Activated CD8-positive, alpha-beta memory T cell treated with anti-CD3 and anti-CD28 coated beads, Interleukin-2, amount 50 U/mL, for 48 hours (primary cell): Measurements from ENCODE around the gene SLC2A10.

Source experiments
- DNase-seq: peaks from one replicate; pipeline ENCODE4 v3.0.0-alpha.2; 2020

SLC2A10 gene

GRCh38 chr20:46682063-46682821 lies 27.2 kb upstream of the SLC2A10 start:
- no peak for DNase-seq

- no peak for DNase-seq
Measured at GRCh38 chr20:46683011-46683667, 26.3 kb upstream of the SLC2A10 start.

- no peak for DNase-seq
Measured at GRCh38 chr20:46683668-46683938, 25.8 kb upstream of the SLC2A10 start.

DNA sequence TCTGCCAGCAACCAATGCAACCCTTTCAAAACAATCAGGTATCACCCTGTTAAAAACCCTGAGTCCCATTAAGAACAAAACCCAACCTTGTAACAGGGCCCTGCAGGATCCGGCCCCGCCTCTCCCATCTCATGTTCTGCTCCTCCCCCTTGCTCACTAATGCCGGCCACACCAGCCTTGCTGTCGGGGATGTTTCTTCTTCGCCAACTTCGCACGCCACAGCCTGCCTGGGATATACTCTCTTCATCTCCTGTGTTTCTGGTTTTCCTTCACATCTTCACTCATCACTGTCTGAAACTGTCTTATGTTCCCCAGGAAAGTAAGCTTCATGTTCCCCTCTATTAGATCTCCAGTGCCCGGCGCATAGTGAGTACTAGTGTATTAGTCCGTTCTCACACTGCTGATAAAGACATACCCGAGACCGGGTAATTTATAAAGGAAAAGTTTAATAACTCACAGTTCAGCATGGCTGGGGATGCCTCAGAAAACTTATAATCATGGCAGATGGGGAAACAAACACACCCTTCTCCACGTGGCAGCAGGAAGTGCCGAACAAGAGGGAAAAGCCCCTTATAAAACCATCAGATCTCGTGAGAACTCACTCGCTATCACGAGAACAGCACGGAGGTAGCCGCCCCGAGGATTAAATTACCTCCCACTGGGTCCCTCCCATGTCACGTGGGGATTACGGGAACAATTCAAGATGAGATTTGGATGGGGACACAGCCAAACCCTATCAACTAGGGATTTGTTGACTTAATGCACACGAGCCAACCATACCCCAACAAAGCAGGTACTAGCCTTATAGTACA lies 25.3 kb upstream of the SLC2A10 start:
- no peak for DNase-seq

- no peak for DNase-seq
Measured at GRCh38 chr20:46688151-46689081, 21.0 kb upstream of the SLC2A10 start.

DNA sequence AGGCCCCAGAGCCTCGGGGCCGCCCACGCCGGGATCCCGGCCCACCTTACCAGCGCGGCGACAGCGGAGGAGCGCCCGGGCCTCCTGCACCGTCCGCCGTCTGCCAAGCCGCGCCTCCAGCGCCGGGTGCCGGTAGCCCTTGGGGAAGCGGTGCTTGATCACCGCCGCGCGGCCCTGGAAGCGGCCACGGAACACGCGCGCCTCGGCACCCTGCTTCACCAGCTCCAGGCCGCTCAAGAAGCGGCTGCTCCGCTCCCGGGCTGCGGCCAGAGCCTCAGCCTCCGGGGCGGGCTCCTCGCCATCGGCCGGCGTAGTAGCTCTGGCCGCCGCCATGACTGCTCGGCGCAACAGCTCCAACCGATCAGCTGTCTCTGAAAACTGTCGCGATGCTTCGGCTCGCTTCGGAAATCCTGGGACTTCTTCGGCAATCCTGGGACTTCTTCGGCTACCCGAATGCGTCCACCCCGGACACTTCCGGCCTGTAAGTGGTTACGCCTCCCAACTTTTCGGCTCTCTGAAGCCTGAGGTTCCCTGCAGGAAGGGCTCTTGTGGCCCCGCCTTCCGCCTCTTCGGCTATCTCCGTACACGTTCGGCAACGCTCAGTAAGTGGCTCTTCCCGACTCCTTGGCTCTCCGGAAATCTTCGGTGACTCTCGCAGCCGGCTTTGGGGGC lies 20.2 kb upstream of the SLC2A10 start, which contains the start of gene TP53RK:
TP53RK (minus strand) TSS at position 363 of the 672 bp plus-strand sequence; CDS start at position 333, 30 bp downstream.
- DNase-seq, result peak; percentile 94

- DNase-seq, result no peak
Measured at GRCh38 chr20:46689754-46690085, 19.7 kb upstream of the SLC2A10 start.

DNA sequence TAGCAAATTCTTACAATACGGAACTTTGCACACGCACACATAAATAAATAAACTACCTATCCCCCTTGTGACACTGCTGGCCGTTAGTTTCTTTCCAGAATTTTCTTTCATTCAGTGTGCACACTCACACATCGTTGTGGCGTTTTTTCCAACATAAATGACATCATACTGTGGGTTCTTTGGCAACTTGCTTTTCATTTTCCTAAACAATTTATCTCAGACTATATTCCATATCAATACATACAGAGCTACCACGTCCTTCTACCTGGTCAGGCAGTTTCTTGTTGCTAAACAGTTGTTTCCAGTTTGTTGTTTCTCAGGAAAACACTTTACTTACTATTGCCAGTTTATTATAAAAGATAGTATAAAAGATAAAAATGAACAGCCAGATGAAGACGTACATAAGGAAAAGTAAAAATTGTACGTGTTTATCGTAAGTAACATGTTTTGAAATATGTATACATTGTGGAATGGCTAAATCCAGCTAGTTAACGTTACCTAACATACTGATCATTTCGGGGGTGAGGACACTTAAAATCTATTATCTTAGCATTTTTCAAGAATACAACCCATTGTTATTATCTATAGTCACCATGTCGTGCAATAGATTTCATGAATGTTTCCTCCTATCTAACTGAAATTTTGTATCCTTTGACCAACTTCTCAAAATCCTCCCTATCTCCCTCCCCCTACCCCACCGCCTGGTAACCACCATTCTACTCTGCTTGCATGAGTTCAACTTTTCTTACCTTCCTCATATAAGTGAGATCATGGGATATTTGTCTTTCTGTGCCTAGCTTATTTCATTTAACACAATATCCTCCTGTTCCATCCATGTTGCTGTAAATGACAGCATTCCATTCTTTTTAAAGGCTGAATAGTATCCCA lies 19.0 kb upstream of the SLC2A10 start:
- DNase-seq, result no peak

- no peak for DNase-seq
Measured at GRCh38 chr20:46691196-46691595, 18.3 kb upstream of the SLC2A10 start.

DNA sequence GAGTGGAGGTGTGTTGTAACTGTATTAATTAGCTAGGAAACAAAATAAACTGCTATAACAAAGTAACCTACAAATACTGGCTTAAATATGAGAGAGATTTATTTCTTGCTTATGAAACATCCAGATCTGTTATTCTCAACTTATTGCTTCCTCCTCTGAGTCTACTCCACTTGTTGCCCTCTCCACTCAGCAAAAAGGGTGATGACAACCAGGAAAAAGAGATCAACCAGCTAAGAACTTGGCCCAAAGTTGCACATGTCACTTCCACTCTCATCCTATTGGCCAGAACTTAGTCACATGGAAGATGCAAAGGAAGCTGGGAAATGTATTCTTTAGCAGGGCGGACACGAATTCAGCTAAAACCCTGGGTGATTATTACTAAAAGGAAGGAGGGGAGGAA lies 15.0 kb upstream of the SLC2A10 start:
- no peak for DNase-seq

GRCh38 chr20:46695892-46696291 lies 13.6 kb upstream of the SLC2A10 start:
- DNase-seq, result no peak

DNA sequence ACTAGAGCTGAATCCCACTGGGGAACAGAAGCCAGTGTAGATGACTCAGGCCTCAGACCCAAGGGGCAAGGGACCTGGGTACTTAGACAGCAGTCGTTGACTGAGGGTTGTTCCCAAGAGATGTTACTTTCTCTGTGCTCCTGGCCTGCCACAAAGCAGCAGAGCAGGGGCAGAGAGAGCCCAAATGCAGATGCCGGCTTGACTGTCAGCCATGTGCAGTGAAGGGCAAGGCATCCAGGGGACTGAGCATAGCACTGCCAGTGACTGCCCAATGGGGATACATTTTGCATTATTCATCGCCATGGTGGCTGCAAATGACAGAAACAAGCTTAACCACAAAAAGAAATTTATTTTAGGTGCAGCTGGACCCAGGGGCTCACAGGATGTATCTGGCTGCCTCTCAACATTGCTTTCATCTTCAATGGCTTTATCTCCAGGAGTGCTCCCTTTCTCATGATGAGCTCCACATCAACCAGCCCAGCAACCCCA lies 12.6 kb upstream of the SLC2A10 start:
- no peak for DNase-seq

DNA sequence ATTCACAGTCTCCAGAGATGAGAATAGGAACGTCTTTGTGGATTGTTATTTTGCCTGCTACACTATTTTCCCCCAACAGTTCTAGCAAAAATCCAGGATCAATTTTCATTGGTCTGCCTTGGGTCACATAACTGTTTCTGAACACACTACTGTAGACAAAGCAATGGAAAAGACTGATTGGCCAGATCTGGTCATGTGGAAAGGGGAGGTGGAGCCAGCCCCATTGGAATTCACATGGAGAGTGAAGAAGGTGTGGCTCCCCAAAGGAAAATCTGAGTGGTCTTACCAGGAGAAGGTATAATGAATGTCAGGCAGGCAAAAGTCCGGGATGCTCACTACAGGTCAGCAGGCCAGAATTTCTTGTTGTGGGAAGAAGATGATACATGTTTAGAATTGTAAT lies 10.7 kb upstream of the SLC2A10 start:
- no peak for DNase-seq

DNA sequence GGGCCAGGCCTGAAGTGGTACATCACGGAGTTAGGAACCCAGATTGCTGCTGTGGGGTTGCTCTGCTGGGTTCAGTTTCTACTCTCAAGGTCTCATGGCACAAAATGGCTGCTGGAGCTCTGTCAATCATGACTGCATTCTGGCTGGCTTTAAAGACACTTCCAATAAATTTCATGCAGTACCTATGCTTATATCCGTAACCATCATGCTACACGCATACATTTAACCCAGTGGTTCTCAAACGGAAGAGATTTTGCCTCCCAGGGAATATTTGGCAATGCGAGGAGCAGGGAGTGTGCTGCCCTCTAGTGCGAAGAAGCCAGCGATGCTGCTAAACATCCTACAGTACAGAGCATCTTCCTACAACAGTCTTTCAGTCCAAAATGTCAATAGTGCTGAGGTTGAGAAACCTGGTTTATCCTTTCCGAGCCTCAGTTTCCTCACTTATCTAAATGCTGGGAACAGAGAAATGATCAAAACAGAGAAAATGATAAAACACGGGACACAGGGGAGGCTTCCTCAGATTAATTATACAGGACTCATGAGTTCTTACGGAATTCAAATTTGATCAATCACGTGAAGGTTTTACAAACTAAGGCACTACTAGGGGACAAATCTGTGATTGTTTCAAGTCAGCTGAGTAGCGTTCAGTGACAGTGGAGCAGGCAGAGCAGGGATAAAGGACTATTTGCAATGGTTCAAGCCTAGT lies 9.6 kb upstream of the SLC2A10 start:
- no peak for DNase-seq

DNA sequence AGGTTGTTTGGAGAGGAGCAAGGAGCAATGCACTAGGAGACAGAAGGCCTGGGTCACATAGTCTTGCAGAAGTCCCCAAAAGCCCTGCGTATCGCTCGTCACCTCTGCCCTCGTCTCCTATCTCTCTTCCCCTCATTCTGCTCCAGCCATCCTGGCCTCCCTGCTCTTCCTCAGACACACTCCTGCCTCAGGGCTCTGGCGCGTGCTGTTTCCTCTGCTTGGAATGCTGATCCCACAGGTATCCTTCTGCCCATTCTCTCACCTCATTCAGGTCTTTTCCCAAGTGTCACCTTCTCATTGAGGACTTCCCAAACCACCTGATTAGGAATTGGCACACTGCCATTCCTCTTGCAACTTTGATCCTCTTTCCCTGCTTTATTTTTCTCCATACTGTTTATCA lies 9.0 kb upstream of the SLC2A10 start:
- DNase-seq, result no peak

DNA sequence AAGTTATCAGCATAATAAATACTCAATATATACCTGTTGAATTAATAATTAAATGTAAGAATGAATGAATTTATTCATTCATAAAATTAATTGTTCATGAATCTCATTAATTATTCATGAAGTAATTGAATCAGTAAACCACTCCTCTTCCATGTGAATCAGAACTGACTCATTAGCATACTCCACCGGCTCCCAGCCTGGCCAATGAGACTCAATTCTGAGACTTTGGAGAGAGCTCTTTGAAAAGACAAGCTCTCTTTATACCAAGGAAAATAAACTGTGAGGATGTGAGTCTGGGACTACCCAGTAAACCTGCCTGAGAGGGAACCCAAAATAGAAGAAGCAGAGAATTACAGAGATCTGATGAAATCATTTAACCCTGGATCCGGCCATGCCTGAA lies 8.4 kb upstream of the SLC2A10 start:
- DNase-seq, result no peak

GRCh38 chr20:46701556-46701955 lies 7.9 kb upstream of the SLC2A10 start:
- DNase-seq, result no peak

- no peak for DNase-seq
Measured at GRCh38 chr20:46701986-46702385, 7.5 kb upstream of the SLC2A10 start.

DNA sequence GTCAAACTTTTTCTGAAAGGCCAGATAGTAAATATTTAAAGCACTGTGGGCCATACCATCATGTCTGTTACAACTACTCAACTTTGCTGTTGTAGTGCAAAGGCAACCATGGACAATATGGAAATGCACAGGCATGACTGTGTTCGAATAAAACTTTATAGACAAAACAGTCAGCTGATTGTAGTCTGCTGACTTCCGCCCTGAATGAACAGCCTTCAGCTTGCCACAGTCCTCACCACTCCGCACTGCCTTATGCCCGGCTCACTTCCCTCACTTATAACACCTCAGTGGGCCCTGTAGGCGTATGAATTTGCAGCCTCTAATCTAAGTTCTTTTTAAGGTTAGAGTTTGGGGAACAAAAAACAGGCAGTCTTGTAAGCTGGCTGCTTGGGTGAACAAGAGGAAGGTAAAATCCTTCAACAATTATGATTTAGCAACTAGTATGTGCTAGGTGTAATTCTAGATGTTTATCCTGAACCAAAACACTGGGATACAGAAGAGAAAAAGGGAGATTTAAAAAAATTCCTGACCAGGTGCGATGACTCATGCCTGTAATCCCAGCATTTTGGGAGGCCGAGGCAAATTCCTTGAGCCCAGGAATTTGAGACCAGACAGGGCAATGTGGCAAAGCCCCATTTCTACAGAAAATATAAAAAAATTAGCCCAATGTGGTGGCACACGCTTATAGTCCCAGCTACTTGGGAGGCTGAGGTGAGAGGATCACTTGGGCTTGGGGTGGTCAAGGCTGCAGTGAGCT lies 6.8 kb upstream of the SLC2A10 start:
- DNase-seq, result no peak

DNA sequence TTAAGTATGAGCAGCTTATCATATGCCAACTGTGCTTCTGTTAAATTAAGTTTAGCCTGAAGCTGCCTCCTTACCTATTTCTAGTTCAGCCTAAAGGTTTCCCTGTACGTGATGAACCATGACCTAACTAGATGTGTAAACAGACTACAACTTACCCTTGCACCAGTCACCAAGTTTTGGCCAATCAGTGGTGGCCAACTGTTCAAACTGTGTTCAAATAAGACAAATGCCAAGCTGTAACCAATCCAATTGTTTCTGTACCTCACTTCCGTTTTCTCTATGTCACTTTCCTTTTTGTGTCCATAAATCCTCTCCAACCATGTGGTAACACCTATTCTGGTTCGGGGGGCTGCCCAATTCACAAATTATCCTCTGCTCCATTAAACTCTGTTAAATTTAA lies 6.0 kb upstream of the SLC2A10 start:
- DNase-seq, result no peak
